ENCODE results near the gene IER5L.
A peak's percentile ranks its signal among the peaks of the same experiment; 100 is the strongest.
"Not testable (repeated sequence)": the region's sequence is repeated elsewhere in the genome, so short reads cannot be mapped to it uniquely, and the experiment has no call there.

Gene IER5L

DNA sequence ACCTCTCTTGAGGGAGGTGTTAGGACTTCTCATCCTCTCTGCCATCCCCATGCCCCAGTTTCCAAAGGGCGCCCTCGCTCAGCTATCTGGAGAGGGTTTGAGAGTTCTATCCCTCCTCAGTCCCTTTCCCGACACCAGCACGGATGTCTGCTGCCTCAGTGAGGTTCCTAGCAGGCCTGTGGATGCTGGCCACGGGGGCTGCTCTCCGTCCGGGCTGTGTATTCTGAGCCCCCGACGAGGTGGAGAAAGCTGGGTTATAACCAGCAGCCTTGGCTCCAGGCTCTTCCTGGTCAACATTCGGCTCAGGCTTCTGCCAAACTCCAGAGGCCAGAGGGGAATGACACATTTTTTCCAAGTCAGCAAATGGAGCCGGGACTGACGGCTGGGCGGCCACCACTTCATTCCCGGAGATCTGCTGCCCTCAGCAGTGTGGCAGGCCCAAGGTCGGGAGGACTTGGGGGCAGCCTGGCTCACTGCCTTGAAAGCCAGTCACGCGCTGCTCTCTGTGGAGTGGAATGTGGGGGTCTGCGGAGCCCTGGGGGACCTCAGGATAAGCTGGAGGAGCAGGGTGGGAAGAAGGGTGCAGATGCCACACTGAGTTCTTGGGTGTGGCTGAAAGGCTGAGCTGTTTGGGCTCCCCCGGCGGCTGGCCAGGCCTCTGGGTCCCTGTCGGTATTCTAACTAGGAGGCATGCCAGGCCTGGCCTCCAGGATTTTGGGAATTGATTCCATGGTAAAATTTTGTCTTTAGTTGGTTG lies 39.4 kb downstream of the IER5L start:
- no peak for DNase-seq (ENCODE audit: low spot score)

DNA sequence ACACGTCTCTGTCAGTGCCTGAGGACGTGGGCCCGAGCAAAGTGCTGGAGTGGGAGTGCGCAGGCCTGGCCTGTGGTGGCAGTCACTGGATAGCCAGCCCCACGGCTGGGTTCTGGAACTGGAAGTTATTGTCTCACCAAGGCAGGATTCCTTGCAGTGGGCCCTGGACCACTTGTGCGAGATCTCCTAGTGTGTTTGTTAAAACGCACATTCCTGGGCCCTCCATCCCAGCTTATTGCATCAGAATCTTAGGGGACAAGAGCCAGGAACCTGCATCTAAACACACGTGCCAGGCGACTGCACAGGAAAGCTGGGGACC lies 40.0 kb downstream of the IER5L start:
- no peak for DNase-seq (ENCODE audit: low spot score)

DNA sequence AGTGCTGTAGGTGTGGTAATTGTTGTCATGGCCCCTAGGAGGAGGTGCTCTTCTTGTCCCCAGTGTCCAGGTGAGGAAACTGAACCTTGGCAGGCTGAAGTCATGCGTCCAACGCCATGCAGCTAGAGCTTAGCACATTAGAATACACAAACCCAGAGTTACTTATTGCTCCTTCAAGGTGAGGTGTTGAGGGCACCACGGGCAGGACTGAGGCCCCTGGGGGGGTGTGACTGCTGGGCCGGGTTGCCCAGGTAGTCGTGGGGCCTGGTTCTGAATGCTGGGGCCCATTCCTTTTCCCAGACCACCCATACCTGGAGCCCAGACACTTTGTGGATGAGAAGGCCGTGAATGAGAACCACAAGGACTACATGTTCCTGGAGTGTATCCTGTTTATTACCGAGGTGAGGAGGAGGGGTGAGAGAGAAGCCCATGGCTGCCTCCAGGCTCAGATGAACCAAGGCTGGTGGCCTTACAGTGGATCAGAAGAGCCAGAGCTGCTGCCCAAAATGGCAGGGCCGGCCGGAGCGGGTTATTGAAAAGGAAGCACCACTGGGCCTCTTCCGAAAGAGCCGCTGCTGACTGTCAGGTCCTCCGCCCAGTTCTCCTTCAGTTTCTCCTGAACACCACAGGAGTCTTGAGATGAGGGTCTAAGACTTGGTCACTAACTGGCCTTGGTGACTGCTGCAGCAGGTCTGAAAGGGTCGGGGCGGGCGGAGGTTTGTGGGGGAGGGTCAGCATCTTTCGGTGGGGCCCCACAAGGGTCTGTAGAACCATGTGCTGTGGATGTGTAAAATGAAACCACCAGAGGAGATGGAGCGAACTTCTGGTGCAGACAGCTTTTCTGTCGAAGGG lies 40.5 kb downstream of the IER5L start:
- no peak for DNase-seq (ENCODE audit: low spot score)

DNA sequence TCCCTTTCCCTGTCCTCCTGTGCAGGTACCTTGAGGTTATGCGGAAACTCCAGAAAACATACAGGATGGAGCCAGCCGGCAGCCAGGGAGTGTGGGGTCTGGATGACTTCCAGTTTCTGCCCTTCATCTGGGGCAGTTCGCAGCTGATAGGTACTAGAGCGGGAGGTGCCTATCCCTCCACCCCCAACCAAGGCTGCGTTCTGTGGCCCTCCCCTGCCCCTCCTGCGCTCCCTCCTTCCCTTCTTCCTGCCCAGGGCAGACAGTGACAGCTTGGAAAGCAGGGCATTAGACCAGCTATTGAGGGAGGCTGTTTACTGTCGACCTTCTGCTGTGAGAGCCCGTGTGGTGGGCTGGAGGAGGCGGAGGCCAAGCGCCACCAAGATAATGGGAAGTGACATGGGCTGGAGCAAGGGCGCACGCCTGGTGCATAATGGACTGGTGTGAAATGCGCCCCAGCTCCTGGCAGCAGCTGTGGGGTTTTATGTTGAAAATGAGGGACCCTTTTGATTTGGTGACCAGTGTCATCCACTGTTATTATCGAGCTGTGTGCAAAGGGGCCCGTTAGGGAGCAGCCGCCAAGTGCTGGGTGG lies 41.5 kb downstream of the IER5L start:
- DNase-seq (ENCODE audit: low spot score) = no peak

DNA sequence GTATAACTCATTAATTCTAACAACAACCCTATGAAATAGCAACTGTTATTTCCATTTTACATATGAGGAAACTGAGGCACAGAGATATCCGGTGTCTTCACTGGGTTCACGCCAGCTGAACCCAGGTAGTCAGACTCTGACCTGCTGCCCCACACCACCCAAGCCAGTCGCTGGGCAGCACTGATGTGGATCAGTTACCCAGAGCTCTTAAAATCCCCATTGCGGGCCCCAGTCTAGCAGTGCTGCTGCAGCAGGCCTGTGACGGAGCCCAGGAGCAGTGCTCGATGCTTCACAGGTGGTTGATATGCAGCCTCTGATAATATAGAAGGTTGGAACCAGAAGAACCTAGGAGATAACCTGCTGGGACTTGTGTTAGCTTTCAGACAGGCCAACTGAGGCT lies 42.6 kb downstream of the IER5L start:
- DNase-seq (ENCODE audit: low spot score) = no peak

DNA sequence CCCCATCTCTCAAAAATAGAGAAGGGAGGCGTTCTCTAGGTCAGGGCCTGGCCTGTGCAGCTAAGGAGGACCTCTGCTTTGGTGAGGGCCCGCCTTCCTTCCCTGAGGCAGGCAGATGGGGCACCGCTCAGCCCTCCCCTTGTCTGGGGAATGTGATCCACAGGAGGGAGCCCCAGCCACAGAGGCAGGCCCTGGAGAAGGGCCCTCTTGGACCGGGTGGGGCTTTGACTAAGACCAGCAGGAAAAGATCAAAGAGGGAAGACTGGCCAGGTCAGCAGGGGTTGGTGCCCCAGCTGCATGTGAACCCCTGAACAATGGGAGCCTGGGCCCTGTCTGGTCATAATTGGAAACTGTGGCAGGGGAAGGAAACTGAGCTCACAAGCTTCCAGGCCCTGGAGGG lies 45.0 kb downstream of the IER5L start:
- DNase-seq (ENCODE audit: low spot score) = no peak

DNA sequence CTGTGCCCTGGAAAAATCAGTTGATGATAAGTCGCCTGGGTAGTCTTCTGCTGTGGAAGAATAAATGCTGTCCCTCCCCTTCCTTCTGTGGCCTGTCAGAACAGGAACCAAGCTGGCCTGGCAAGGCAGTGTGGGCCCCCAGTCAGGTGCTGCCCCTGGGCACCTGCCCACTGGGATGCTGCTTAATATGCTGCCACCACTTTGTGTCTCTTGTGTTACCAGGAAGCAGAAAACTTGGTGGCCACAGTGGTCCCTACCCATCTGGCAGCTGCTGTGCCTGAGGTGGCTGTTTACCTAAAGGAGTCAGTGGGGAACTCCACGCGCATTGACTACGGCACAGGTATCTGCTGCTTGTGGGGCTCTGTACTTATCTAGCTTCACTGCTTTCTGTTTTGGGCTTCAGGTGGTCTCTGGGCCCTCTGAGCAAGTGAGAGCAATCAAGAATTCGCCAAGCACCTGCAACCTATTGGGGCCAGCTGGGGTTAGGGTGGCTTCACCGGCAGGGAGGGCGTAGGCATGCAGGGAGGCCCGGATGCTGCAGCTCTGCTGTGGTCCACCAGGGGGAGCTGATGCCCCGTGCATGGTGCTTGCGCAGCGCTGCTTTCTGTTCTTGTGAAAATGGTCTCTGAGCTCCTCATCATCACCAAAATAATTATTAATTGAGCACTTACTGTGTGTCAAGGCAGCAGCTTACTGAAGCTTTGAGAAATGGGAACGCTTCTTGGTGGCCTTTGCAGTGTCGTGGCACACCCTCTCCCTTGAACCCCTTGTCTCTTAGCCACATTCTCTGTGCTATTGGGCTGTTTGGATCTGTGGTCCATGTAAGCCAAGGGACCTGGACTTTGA lies 46.5 kb downstream of the IER5L start:
- peak; percentile 42 for DNase-seq (ENCODE audit: low spot score)

DNA sequence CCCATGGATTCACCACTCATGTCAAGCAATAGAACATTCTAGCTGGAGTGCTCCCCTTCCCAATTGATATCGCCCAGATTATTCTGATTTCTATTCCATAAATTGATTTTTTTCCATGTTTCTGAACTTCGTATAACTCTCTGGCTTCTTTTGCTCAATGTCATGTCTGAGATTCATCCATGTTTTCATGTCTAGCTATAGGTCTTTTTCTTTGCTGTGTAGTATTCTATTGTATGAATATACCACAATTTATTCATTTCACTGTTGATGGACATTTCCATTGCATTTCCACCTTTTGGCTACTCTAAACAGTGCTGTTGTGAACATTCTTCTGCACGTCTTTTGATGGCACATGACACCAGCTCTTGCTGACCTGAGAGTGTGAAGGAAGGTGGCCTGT lies 47.3 kb downstream of the IER5L start:
- no peak for DNase-seq (ENCODE audit: low spot score)

DNA sequence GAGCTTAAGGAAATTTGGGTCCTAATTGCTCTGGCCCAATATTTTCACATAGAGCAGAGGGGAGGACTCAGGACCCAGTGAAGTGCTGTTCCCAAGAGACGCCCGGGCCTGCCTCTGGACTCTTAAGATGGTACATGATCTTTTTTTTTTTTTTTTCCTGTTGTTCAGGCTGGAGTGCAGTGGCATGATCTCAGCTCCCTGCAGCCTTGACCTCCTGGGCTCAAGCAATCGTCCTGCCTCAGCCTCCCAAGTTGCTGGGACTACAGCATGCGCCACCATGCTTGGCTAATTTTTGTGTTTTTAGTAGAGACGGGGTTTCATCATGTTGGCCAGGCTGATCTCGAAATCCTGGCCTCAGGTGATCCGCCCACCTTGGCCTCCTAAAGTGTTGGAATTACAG lies 47.8 kb downstream of the IER5L start:
- DNase-seq (ENCODE audit: low spot score) = not testable (repeated sequence)

DNA sequence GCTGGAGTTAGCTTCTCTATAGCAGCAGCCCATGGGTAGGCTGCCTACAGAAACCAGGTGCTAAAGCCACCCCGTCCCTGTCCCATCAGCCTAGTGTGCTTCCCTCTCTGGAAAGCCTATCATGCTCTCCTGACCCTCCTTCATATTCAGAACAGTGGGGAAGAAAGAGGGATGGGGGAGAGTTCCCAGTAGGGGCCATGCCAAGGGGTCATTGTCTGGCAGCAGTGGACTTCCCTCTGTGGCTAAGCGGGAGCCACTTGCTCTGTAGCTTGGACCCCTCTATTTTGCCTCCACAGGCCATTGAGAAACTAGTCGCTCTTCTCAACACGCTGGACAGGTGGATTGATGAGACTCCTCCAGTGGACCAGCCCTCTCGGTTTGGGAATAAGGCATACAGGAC lies 49.4 kb downstream of the IER5L start:
- no peak for DNase-seq (ENCODE audit: low spot score)

DNA sequence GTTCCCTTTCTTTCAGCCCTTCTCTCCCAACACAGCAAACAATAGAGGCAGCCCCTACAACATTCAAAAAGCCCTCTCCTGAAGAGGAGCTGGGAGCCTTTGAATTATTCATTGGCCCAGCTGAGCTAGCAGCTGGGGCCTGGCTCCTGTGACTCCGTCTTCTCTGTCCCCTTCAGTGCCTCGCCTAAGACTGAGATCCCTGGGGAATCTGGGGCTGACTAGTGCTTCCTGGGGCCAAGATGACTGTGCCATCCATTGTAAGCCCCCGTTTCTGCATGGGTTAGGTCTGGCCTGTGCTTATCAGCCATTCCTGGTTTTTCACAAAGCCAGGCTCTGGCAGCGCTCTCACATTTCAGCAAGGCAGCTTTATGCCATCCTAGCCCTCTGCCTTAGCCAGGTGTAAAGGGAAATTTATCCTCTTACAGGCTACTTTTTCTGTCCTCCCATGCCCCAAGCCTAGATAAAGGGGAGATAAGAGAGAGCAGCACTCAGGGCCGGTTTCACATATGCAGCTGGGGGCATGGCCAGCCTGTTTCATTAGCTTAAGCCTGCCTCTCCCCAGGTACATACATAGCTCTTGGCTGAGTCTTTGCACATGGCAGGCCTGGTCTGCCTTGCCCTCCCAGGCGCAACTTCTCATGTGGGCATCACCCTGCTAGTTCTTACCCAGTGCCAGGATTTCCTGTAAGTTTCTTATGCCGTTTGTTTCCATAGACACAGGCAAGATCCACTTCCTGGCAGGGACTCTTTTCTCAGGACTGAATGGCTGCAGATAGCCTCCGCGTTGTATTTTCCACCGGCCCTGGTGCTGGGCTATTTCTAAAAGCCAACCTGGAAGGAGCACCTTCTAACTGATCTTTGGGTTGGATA lies 51.1 kb downstream of the IER5L start:
- DNase-seq (ENCODE audit: low spot score) = peak; percentile 79
